Osteocyte (in vitro differentiated cells): ENCODE data around the gene LRRIQ3. TPM values are rescaled to one million over a fixed set of nuclear protein-coding genes. Genes with fewer than 3 reads are reported as not detected.

Experiments used
- DNase-seq: peaks from one replicate; pipeline ENCODE4 v3.0.0; 2021; ENCODE audit warnings: mixed read lengths; ENCODE audit not compliant: unreplicated experiment; ENCODE audit errors: extremely low spot score
- H3K27ac Mint-ChIP-seq: one replicate; pipeline ENCODE4 v1.8.0; 2021; ENCODE audit warnings: mild to moderate bottlenecking, mixed read lengths; ENCODE audit not compliant: unreplicated experiment
- H3K27me3 Mint-ChIP-seq: one replicate; pipeline ENCODE4 v1.8.0; 2021; ENCODE audit warnings: mixed read lengths; ENCODE audit not compliant: unreplicated experiment
- H3K36me3 Mint-ChIP-seq: one replicate; pipeline ENCODE4 v1.8.0; 2021; ENCODE audit warnings: mixed read lengths; ENCODE audit not compliant: unreplicated experiment
- H3K4me1 Mint-ChIP-seq: one replicate; pipeline ENCODE4 v1.8.0; 2021; ENCODE audit warnings: mixed read lengths; ENCODE audit not compliant: unreplicated experiment
- H3K4me3 Mint-ChIP-seq: one replicate; pipeline ENCODE4 v1.8.0; 2021; ENCODE audit warnings: mild to moderate bottlenecking, moderate library complexity, mixed read lengths; ENCODE audit not compliant: unreplicated experiment
- H3K9me3 Mint-ChIP-seq: one replicate; pipeline ENCODE4 v1.8.0; 2021; ENCODE audit warnings: mixed read lengths; ENCODE audit not compliant: unreplicated experiment
- total RNA-seq: library from RNA; stranded (reverse); gene quantifications from 2 replicates; pipeline ENCODE4 v1.2.1, GENCODE V29; 2021
- TF ChIP-seq, protein P1 (sequence below): fragments of 200-600 bp; sonication (generic); IDR thresholded peaks from 2 replicates; pipeline ENCODE4 v1.5.0; 2021; ENCODE audit warnings: antibody characterized with exemption, mild to moderate bottlenecking, moderate library complexity

Gene LRRIQ3
- total RNA-seq, 1 donor from 2014 or later: 0.16 TPM

DNA sequence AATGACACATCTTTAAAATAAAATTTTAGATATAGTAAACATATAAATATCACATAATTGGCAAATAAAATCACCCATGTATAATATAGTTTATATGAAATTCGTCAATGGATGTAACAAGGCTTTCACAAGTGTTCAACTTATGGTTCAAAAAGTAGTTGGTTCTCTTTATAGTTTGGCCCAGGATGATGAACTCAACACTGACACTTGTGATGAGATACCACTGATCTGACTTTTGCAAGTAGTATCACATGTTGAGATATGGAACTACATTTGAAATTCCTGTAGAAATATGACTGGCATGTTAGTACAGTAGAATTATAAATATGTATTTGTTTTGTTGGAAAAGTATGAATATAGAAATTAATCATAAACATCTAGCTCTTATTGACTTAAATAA is 39.1 kb upstream of the LRRIQ3 start:
- TF ChIP-seq, protein P1, sequence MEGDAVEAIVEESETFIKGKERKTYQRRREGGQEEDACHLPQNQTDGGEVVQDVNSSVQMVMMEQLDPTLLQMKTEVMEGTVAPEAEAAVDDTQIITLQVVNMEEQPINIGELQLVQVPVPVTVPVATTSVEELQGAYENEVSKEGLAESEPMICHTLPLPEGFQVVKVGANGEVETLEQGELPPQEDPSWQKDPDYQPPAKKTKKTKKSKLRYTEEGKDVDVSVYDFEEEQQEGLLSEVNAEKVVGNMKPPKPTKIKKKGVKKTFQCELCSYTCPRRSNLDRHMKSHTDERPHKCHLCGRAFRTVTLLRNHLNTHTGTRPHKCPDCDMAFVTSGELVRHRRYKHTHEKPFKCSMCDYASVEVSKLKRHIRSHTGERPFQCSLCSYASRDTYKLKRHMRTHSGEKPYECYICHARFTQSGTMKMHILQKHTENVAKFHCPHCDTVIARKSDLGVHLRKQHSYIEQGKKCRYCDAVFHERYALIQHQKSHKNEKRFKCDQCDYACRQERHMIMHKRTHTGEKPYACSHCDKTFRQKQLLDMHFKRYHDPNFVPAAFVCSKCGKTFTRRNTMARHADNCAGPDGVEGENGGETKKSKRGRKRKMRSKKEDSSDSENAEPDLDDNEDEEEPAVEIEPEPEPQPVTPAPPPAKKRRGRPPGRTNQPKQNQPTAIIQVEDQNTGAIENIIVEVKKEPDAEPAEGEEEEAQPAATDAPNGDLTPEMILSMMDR: no peak
- peaks cover 3% of the 10 kb centered on the region for H3K27me3 Mint-ChIP-seq
- no peaks in the 10 kb centered on the region for H3K36me3 Mint-ChIP-seq
- no peaks in the 10 kb centered on the region for H3K9me3 Mint-ChIP-seq
- no peak overlapping the region for H3K27ac Mint-ChIP-seq
- no peaks in the 10 kb centered on the region for H3K4me1 Mint-ChIP-seq
- DNase-seq: no peak
- no peak overlapping the region for H3K4me3 Mint-ChIP-seq

DNA sequence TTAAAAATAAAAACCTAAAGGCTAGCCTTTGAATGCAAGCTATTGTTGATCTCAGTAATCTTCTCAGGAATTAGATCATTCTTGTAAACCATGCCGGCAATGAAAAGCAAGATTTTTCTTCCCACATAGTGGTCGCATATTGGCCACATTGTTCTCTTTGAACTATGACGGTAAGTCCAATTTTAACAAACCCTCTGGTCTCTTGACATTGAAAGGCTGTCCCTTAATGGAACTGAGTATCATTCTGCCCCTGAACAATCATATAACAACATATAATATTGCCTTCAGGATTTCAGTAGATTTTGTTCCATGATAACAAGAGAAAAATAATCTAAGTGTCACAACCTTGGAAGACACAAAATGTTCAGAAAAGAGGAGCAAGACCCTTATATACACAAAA is 38.5 kb upstream of the LRRIQ3 start:
- Mint-ChIP-seq H3K27me3 (peaks cover 3% of the 10 kb centered on the region), H3K9me3 (no peaks in the 10 kb centered on the region), H3K36me3 (no peaks in the 10 kb centered on the region), H3K27ac (no peak overlapping the region), H3K4me1 (no peaks in the 10 kb centered on the region), H3K4me3 (no peak overlapping the region)
- DNase-seq: no peak
- TF ChIP-seq, protein P1: no peak

DNA sequence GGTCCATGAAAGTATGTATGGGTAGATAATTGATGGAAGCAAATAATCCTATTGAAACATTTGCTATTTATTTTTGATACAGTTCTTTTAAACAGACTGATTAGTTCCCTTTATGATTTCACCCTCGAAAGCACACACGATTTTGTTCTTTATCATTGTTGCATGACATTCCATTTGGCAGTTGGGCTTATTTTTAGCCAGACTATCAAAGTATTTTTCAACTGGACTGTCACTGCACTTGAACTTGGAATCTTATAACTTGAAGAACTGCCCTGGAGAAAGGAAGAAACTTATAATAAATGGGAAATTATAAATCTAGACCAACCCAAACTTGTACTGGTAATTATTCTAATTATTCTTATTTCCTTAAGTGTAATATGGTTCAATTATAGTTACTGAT is 37.2 kb upstream of the LRRIQ3 start, which contains the start of gene TNNI3K:
Gene TNNI3K (plus strand): TSS at position 235 of the 400 bp plus-strand sequence. CDS start 65 bp downstream, at position 300.
- no peaks in the 10 kb centered on the region for H3K9me3 Mint-ChIP-seq

DNA sequence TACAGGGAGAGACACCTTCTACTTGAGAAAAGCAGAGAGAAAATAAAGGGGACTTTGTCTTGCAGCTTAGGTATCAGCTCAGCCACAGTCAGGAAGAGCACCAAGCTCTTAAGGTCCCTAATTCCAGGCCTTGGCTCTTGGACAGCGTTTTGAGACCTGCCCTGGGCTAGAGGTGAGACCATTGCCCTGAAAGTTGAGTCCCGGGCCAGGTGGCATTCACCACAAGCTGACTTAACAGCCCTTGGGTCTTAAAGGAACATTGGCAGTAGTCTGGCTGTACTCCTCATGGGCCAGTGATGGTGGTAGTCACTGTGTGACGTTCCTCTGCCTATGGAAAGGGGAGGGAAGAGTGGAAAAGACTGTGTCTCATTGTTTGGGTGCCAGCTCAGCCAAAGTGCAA is 25.5 kb upstream of the LRRIQ3 start:
- H3K9me3 Mint-ChIP-seq: peaks cover 36% of the 10 kb centered on the region
- H3K36me3 Mint-ChIP-seq: no peaks in the 10 kb centered on the region
- peaks cover 22% of the 10 kb centered on the region for H3K27me3 Mint-ChIP-seq
- H3K27ac Mint-ChIP-seq: no peak overlapping the region
- H3K4me3 Mint-ChIP-seq: no peak overlapping the region
- H3K4me1 Mint-ChIP-seq: peaks cover 5% of the 10 kb centered on the region
- TF ChIP-seq, protein P1: no peak
- no peak for DNase-seq

More for the DNA sequence above, 37.2 kb upstream of the LRRIQ3 start, which contains the start of gene TNNI3K:
- no peaks in the 10 kb centered on the region for H3K36me3 Mint-ChIP-seq
- TF ChIP-seq, protein P1: no peak
- peaks cover 3% of the 10 kb centered on the region for H3K27me3 Mint-ChIP-seq
- no peak within 1 kb of the TSS for H3K4me3 Mint-ChIP-seq
- no peak for DNase-seq
- no peaks in the 10 kb centered on the region for H3K4me1 Mint-ChIP-seq
- H3K27ac Mint-ChIP-seq: no peak within 1 kb of the TSS

DNA sequence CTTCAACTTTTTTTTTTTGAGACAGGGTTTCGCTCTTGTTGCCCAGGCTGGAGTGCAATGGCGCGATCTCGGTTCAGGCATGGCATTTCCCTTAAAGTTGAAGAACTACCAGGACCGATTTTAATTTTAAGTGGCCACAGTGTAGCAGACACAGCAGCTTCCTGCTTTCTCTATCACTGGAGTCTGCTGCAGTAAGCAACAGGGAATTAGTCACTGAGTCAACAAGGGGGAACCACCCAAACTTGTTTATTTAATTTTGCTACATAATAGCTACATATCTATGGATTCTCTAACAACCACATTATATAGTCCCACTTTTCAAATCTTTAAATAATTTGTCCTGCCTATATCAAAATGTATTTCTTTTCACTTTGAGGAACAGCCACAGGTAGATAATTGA is 24.7 kb upstream of the LRRIQ3 start:
- TF ChIP-seq, protein P1: no peak
- Mint-ChIP-seq H3K9me3 (peaks cover 36% of the 10 kb centered on the region), H3K27ac (no peak overlapping the region), H3K27me3 (peaks cover 21% of the 10 kb centered on the region), H3K4me3 (no peak overlapping the region), H3K36me3 (no peaks in the 10 kb centered on the region), H3K4me1 (peaks cover 5% of the 10 kb centered on the region)
- no peak for DNase-seq
